B cell (primary cell): Measurements from ENCODE around the gene MEIKIN.

Experiments
- EZH2 ChIP-seq: IDR thresholded peaks from 2 replicates; pipeline ENCODE4 v1.6.1; 2012; ENCODE audit warnings: borderline replicate concordance, low read depth, mild to moderate bottlenecking, moderate library complexity, low read length; ENCODE audit not compliant: insufficient read depth, poor library complexity, severe bottlenecking
- TF ChIP-seq, protein P1 (sequence below): fragments of 200-600 bp; IDR thresholded peaks from one replicate; pipeline ENCODE4 v1.8.0; 2022; ENCODE audit warnings: antibody characterized with exemption, mild to moderate bottlenecking

DNA sequence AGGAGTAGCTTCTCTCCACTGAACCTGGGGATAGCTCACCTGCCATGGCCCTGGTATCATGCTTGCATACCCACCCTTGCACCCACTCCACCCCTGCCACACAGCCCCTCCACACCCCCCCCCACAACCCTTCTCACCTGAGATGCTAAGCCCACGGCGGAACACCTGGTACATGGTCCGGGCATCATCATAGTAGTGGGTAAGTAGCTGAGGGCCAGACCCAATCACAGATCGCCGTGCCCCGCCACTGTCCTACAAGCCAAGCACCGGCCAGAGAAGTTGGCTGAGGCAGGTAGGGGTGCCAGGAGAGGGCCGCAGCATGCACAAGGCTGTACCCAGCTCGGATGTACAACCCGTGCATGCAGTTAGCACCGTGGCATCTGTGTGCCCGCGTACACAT lies 45.3 kb upstream of the MEIKIN start:
- TF ChIP-seq, protein P1, sequence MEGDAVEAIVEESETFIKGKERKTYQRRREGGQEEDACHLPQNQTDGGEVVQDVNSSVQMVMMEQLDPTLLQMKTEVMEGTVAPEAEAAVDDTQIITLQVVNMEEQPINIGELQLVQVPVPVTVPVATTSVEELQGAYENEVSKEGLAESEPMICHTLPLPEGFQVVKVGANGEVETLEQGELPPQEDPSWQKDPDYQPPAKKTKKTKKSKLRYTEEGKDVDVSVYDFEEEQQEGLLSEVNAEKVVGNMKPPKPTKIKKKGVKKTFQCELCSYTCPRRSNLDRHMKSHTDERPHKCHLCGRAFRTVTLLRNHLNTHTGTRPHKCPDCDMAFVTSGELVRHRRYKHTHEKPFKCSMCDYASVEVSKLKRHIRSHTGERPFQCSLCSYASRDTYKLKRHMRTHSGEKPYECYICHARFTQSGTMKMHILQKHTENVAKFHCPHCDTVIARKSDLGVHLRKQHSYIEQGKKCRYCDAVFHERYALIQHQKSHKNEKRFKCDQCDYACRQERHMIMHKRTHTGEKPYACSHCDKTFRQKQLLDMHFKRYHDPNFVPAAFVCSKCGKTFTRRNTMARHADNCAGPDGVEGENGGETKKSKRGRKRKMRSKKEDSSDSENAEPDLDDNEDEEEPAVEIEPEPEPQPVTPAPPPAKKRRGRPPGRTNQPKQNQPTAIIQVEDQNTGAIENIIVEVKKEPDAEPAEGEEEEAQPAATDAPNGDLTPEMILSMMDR = no peak
- no peak for TF ChIP-seq EZH2
